ENCODE data around the gene ARAF. TPM values are rescaled to one million over a fixed set of nuclear protein-coding genes. Genes with fewer than 3 reads are reported as not detected.
"Not testable (repeated sequence)": the region's sequence is repeated elsewhere in the genome, so short reads cannot be mapped to it uniquely, and the experiment has no call there.

ARAF gene
- total and polyA plus RNA-seq, 4 donors = 32.6 to 85.9 (median 47.0) TPM

GRCh38 chrX:47597222-47597621, 36.2 kb downstream of the ARAF start:
- ATAC-seq (ENCODE audit: insufficient read depth, low FRiP score) (no peak), DNase-seq (no peak)
- TF ChIP-seq CTCF (IDR thresholded peaks at IDR 0.05; ENCODE audit: control extremely low read depth, extremely low read depth) = no peak
- Histone ChIP-seq H3K36me3 (ENCODE audit: control insufficient read depth in 4 of 4, insufficient read depth in 4 of 4, low read length in 4 of 4) (no peaks in the 10 kb centered on the region), H3K9me3 (ENCODE audit: control insufficient read depth in 4 of 4, insufficient read depth in 3 of 4, low read length in 3 of 4) (peaks cover 0 to 8% (median 2%) of the 10 kb centered on the region in 4 donors), H3K27me3 (ENCODE audit: control insufficient read depth in 3 of 3, insufficient read depth in 3 of 3, low read length in 2 of 3) (no peaks in the 10 kb centered on the region), H3K27ac (ENCODE audit: low read depth in 1 of 2, low read length in 1 of 2) (no peak overlapping the region), H3K4me3 (no peak overlapping the region), H3K4me1 (ENCODE audit: control insufficient read depth in 5 of 5, insufficient read depth in 5 of 5, low read length in 5 of 5) (no peaks in the 10 kb centered on the region), H3K9ac (ENCODE audit: insufficient read depth in 1 of 2, low read length in 2 of 2) (no peak overlapping the region)
- 84 to 91% methylated on average over 3 of the region's 3 CpGs for WGBS, 2 donors

GRCh38 chrX:47603125-47603524, 42.1 kb downstream of the ARAF start:
- H3K4me3 ChIP-seq; H3K27ac ChIP-seq (ENCODE audit: low read depth in 1 of 2, low read length in 1 of 2); H3K27me3 ChIP-seq (ENCODE audit: control insufficient read depth in 3 of 3, insufficient read depth in 3 of 3, low read length in 2 of 3); ATAC-seq (ENCODE audit: insufficient read depth, low FRiP score); H3K9me3 ChIP-seq (ENCODE audit: control insufficient read depth in 4 of 4, insufficient read depth in 3 of 4, low read length in 3 of 4); H3K4me1 ChIP-seq (ENCODE audit: control insufficient read depth in 5 of 5, insufficient read depth in 5 of 5, low read length in 5 of 5); H3K9ac ChIP-seq (ENCODE audit: insufficient read depth in 1 of 2, low read length in 2 of 2); DNase-seq; H3K36me3 ChIP-seq (ENCODE audit: control insufficient read depth in 4 of 4, insufficient read depth in 4 of 4, low read length in 4 of 4): not testable (repeated sequence)
- WGBS, 2 donors = 92 to 95% methylated on average over 4 of the region's 4 CpGs

GRCh38 chrX:47605024-47605423, 44.0 kb downstream of the ARAF start:
- no peak overlapping the region for H3K4me3 ChIP-seq
- WGBS, 2 donors = 66 to 74% methylated on average over 9 of the region's 9 CpGs
- H3K27me3 ChIP-seq (ENCODE audit: control insufficient read depth in 3 of 3, insufficient read depth in 3 of 3, low read length in 2 of 3) = no peaks in the 10 kb centered on the region
- H3K9me3 ChIP-seq (ENCODE audit: control insufficient read depth in 4 of 4, insufficient read depth in 3 of 4, low read length in 3 of 4) = peaks cover 0 to 4% (median 2%) of the 10 kb centered on the region in 4 donors
- no peak overlapping the region for H3K27ac ChIP-seq (ENCODE audit: low read depth in 1 of 2, low read length in 1 of 2)
- no peak for DNase-seq
- no peak overlapping the region for H3K9ac ChIP-seq (ENCODE audit: insufficient read depth in 1 of 2, low read length in 2 of 2)
- no peaks in the 10 kb centered on the region for H3K36me3 ChIP-seq (ENCODE audit: control insufficient read depth in 4 of 4, insufficient read depth in 4 of 4, low read length in 4 of 4)
- no peak for ATAC-seq (ENCODE audit: insufficient read depth, low FRiP score)
- no peak for TF ChIP-seq CTCF (IDR thresholded peaks at IDR 0.05; ENCODE audit: control extremely low read depth, extremely low read depth)
- H3K4me1 ChIP-seq (ENCODE audit: control insufficient read depth in 5 of 5, insufficient read depth in 5 of 5, low read length in 5 of 5) = no peaks in the 10 kb centered on the region

- TF ChIP-seq CTCF (IDR thresholded peaks at IDR 0.05; ENCODE audit: control extremely low read depth, extremely low read depth) = no peak
- Histone ChIP-seq H3K9ac (ENCODE audit: insufficient read depth in 1 of 2, low read length in 2 of 2) (no peak overlapping the region), H3K4me1 (ENCODE audit: control insufficient read depth in 5 of 5, insufficient read depth in 5 of 5, low read length in 5 of 5) (no peaks in the 10 kb centered on the region), H3K27me3 (ENCODE audit: control insufficient read depth in 3 of 3, insufficient read depth in 3 of 3, low read length in 2 of 3) (no peaks in the 10 kb centered on the region), H3K27ac (ENCODE audit: low read depth in 1 of 2, low read length in 1 of 2) (no peak overlapping the region), H3K4me3 (no peak overlapping the region), H3K9me3 (ENCODE audit: control insufficient read depth in 4 of 4, insufficient read depth in 3 of 4, low read length in 3 of 4) (peaks cover 0 to 2% (median under 1%) of the 10 kb centered on the region in 4 donors), H3K36me3 (ENCODE audit: control insufficient read depth in 4 of 4, insufficient read depth in 4 of 4, low read length in 4 of 4) (no peaks in the 10 kb centered on the region)
- ATAC-seq (ENCODE audit: insufficient read depth, low FRiP score) (no peak), DNase-seq (no peak)
Measured at GRCh38 chrX:47607091-47607490, 46.1 kb downstream of the ARAF start.
